Ecto neural progenitor cell (in vitro differentiated cells): Measurements from ENCODE around the gene KIF16B.
"Not testable (repeated sequence)": the region's sequence is repeated elsewhere in the genome, so short reads cannot be mapped to it uniquely, and the experiment has no call there.

Experiments
- DNase-seq: peaks from one replicate; pipeline ENCODE4 v3.0.0-alpha.2; 2018; ENCODE audit warnings: low spot score

KIF16B gene

GRCh38 chr20:16519673-16520072 is 53.6 kb downstream of the KIF16B start:
- not testable (repeated sequence) for DNase-seq

DNA sequence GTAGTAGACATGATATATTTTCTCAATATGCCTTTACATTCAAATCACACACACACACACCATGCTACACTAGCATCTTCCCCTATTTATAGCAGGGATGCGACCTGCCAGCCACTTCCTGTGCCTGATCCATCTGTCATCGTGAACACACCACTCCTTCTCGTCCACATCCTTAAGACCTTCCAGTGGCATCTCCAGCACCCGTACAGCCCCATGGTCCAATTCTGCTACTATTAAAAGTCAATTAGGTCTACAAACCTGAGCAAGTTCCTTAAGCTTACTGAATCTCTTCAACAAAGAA is 54.5 kb downstream of the KIF16B start:
- DNase-seq = no peak

DNA sequence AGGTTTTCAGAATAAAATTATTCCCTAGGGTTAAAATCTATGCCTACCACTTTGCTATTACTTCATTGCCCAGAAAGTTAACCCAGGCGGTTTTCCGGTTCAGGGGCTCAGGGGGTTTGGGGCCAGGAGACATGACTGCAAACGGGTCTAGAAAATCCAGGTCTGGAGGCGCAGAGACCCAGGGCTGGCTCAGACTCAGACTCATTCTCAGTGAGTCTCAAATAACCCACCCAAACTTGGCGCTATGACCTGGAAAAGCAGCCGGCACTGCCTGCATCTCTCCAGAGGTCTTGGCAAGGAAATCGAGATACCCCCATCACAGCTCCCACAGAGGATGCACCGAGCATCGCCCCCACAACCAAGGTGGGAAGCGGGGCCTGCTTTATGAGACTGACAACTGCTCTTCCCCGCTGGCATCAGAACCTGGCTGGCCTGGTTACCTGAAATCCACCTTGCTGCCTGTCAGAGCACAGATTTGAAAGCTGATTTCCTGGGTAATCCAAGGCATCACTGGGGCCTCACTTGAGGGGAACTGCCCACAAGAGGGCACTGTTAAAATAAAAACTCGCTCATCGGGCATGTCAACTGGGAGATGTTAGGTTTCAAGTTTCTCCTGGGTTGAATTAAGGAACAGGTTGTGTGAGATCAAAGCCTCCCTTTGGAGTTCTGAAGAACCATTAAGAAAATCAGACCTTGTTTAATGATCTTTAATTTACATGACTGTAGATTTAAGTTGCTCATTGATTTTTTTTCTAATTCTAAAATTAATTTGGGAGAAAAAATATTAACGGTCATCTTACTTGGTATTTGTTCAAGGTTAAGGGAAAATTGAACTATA is 55.1 kb downstream of the KIF16B start:
- no peak for DNase-seq

- no peak for DNase-seq
Measured at GRCh38 chr20:16516794-16517193, 56.5 kb downstream of the KIF16B start.

- no peak for DNase-seq
Measured at GRCh38 chr20:16515046-16515445, 58.2 kb downstream of the KIF16B start.

DNA sequence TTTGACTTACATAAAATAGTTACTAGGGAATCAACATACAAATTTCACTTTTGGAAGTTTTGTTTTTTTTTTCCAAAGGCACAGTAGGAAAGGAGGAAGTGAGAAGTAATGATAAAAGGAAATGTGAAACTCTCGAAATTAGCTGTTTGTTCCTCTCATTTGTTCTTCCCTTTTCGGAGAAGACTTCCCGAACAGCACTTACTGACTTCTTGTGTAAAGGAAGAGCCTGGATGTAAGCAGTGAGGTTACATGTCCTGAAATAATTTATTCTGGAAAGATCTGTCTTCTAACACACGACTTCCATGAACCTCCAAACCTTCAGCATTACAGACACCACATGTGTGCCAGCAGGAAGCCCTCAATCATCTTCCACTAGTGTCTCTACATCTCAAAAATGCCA is 59.1 kb downstream of the KIF16B start:
- DNase-seq = no peak

- no peak for DNase-seq
Measured at GRCh38 chr20:16505894-16506293, 67.4 kb downstream of the KIF16B start.

DNA sequence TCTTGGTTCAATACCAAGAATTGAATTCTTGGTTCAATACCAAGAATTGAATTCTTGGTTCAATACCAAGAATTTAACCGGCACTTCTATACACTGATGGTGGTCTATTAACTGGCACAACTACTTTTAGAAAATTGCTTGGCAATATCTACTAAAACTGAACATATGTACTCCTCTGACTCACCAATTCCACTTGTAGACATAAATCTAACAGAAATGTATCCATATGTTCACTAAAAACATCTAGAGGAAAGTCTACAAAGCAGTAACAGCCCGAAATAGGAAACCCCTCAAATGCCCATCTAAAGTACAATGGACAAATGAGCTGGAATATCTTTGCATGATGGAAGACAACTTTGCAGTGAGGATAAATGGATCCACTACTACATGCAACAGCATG is 71.9 kb downstream of the KIF16B start:
- no peak for DNase-seq

- DNase-seq = no peak
Measured at GRCh38 chr20:16500197-16500596, 73.1 kb downstream of the KIF16B start.

- no peak for DNase-seq
Measured at GRCh38 chr20:16498526-16499253, 74.6 kb downstream of the KIF16B start.

DNA sequence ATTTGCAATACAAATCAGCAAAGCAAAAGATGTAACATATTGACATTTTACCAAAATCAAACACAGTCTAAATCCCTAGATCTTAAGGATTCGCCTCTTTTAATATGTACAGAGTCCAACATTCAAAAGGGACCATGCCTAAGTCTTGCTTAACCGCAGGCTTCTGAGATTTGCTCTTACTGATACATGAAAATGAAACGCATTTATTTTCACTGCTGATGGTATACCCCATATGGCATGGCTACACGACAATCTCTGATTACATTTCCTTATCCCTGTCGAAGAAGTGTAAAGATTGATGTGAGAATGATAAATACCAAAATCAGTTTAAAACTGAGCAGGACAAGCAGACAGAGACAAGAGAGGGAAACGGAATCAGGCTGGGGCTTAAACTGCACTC is 75.4 kb downstream of the KIF16B start:
- DNase-seq = no peak

GRCh38 chr20:16493486-16493885 is 79.8 kb downstream of the KIF16B start:
- DNase-seq = no peak

DNA sequence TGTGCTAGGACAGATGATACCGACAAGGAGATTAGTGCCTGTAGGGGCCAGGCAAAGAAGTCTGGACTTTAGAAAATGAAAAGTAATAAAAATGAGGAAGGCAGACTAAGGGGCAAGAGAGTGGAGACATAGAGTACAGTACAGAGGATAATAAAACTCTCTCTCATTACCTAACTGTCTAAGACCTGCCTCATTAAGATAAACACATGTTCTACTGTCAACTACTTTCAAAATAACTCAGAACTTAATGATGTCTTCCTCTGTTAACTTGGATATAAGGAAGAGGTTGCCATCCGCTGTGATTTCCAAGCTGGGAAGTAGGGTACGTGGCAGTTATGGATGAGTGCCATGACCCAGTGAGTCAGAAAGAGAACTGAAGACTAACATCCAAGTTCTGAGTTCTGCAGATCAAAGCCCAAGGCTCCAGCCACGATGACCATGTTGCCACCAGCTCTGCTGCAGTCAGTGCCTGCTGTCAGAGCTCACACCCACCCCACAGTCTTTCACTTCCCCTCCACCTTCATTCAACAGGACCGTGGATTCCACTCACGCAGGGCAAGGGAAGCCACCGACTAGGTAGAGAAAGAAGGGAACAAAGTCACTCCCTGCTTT is 81.8 kb downstream of the KIF16B start:
- DNase-seq = no peak

GRCh38 chr20:16490696-16491095 is 82.6 kb downstream of the KIF16B start:
- DNase-seq = no peak

DNA sequence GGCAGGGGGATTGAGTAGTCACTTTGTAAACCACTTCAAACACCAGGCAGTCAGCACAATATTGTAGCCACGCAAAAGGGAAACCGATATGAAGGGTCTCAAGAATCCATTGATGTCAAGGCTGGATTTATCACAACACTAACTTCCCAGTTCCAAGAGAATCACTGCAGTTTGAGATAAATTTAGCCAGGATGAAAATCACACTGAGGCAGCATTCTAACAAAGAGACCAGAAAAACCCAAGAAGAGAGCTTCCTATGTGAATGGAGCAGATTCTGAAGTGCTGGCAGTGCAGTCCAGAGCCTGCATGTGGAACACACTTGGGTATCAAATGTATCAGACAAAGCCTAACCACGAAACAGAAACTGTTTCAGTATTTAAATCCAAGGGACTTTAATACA is 84.6 kb downstream of the KIF16B start:
- no peak for DNase-seq

DNA sequence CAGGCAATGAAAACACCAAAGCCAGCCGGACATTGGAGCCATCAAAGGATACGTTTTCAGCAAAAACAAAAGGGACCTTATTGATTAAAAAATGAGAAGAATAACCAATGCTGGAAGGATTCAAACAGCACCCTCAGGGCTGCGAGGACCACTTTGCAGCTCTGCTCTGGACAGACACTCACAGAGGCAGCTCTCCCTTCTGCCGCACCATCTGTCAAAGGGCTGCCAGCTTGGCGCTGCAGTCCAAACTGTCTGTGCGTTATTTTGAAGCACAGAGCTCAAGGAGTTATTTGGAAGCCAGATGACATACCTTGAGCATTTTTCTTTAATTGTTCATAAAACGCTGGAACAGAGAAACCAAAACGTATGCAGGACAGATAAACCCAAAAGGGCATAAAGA is 85.2 kb downstream of the KIF16B start:
- DNase-seq = no peak

DNA sequence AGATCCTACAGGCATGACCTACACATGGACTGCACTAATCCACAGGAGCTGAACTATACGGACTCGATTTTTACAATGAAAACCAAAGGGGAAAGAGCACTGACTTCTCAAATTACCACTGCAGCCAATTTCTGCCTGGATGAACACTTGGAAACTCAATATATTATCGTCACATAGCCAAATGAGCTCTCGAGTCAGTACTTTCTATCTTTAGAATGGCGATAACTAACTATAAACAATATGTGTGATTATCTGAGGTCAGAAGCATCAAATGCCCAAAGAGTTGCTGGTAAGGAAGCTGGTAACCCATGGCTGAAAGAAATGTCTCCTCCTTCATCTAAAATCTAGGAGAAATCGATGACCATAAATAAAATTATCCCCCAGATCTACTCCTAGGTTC is 86.7 kb downstream of the KIF16B start:
- DNase-seq = no peak

- no peak for DNase-seq
Measured at GRCh38 chr20:16485401-16485800, 87.8 kb downstream of the KIF16B start.

- DNase-seq = no peak
Measured at GRCh38 chr20:16483024-16483423, 90.2 kb downstream of the KIF16B start.

DNA sequence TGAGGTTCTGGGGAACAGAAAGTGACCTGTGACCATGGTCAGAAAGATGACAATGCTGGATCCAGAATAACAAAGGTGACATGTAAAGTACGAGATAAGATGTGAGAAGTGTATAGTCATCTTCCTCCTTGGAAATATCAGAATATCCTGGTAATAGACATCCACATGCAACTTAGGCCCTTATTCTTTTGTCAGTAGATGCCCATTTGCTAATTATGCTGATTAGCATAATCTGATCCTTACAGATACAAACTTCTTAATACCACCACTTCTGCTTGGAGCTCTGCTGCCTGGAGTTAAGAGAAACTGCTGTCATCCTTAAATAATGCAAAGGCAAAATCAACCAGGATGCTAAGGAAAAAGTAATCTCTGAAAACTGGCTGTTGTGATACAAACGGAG is 91.3 kb downstream of the KIF16B start:
- no peak for DNase-seq

DNA sequence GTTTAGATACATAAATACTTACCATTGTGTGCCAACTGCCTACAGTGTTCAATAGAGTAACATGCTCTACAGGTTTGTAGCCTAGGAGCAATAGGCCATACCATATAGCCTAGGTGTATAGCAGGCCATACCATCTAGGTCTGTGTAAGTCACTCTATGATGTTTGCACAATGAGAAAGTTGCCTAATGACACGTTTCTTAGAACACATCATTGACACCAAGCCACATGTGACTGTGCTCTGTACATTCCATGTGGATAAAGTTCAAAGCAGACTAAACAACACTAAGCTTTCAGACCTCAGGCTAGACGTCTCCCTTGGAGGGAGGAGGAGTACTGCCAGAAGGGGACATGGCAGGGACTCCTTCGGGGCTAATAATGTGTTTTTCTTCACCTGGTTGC is 93.6 kb downstream of the KIF16B start:
- DNase-seq = no peak

DNA sequence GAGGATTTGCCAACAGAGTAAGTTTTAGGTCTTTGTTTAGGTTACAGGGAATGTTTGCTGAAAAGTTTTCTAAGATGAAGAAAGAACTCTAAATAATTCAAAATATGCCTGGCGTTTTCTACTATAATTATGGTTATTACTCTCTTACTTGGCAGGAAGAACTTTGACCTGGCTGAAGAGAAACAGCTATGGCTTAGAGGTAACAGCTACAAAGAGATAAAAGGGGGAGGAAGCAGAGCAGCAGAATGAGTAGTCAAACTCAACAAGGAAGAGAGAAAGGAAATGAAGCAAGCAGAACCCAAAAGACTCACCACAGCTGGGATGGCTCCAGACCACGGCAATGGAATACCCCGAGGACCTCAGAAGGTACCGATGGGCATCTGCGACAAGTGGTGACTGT is 95.6 kb downstream of the KIF16B start:
- DNase-seq = no peak

- DNase-seq = no peak
Measured at GRCh38 chr20:16476032-16476431, 97.2 kb downstream of the KIF16B start.
